Thyroid gland (tissue), 4 donors: Measurements from ENCODE around the gene A2ML1. TPM values are rescaled to one million over a fixed set of nuclear protein-coding genes. Genes with fewer than 3 reads are reported as not detected.

Experiments
- DNase-seq, 2 donors: peaks; one replicate each; pipeline ENCODE4 v3.0.0-alpha.2; 2019
- H3K27ac ChIP-seq, 3 donors: fragments of 200-600 bp; sonication (generic); 1 replicate in 2 of 3; 2 replicates in 1 of 3; pipeline ENCODE4 v1.5.1; 2016 to 2019; ENCODE audit warnings: mild to moderate bottlenecking in 1 of 3, moderate library complexity in 1 of 3
- H3K27me3 ChIP-seq: fragments of 200-600 bp; sonication (generic); one replicate; pipeline ENCODE4 v1.5.1; 2019
- H3K36me3 ChIP-seq, 2 donors: fragments of 200-600 bp; sonication (generic); one replicate each; pipeline ENCODE4 v1.5.1; 2016 to 2019
- H3K4me1 ChIP-seq, 2 donors: fragments of 200-600 bp; sonication (generic); one replicate each; pipeline ENCODE4 v1.5.1; 2017 to 2019
- H3K4me3 ChIP-seq, 3 donors: fragments of 200-600 bp; sonication (generic); replicated peaks in 1 of 3; 1 replicate in 2 of 3; 2 replicates in 1 of 3; pipeline ENCODE4 v1.5.1; 2016; ENCODE audit warnings: mild to moderate bottlenecking in 1 of 3
- H3K9me3 ChIP-seq: fragments of 200-600 bp; sonication (generic); one replicate; pipeline ENCODE4 v1.5.1; 2017
- POLR2A ChIP-seq, 2 donors: fragments of 450-650 bp; IDR thresholded peaks; one replicate each; pipeline ENCODE4 v1.6.1; 2017; ENCODE audit warnings: antibody characterized with exemption in 2 of 2, mild to moderate bottlenecking in 2 of 2, moderate library complexity in 1 of 2
- WGBS, 2 donors: methylation state at CpG; one replicate each; pipeline ENCODE4 v1.1.5; 2017; 5-methylcytosine and 5-hydroxymethylcytosine counted together
- intact Hi-C: fragments of 100-400 bp; cut with DNase I; formaldehyde crosslinking; loops from one replicate; pipeline ENCODE4 v1.15.1; 2023
- total RNA-seq, 4 donors: library from RNA; depleted of rRNA; stranded (reverse); fragments of >200 nt; gene quantifications; one replicate each; pipeline ENCODE4 v1.2.3, GENCODE V29; 2016
- TF ChIP-seq, protein P1 (sequence below), 6 experiments: fragments of 200-600 bp in 3 of 6; fragments of 450-650 bp in 3 of 6; sonication (generic) in 3 of 6; IDR thresholded peaks; one replicate each; pipeline ENCODE4 v1.5.1; 2016 to 2019; ENCODE audit warnings: antibody characterized with exemption in 6 of 6, mild to moderate bottlenecking in 2 of 6, inconsistent platforms in 1 of 6, moderate library complexity in 1 of 6

Gene A2ML1
- total RNA-seq, 4 donors from 2014 or later: 0.22 to 0.27 TPM; not detected in 2

DNA sequence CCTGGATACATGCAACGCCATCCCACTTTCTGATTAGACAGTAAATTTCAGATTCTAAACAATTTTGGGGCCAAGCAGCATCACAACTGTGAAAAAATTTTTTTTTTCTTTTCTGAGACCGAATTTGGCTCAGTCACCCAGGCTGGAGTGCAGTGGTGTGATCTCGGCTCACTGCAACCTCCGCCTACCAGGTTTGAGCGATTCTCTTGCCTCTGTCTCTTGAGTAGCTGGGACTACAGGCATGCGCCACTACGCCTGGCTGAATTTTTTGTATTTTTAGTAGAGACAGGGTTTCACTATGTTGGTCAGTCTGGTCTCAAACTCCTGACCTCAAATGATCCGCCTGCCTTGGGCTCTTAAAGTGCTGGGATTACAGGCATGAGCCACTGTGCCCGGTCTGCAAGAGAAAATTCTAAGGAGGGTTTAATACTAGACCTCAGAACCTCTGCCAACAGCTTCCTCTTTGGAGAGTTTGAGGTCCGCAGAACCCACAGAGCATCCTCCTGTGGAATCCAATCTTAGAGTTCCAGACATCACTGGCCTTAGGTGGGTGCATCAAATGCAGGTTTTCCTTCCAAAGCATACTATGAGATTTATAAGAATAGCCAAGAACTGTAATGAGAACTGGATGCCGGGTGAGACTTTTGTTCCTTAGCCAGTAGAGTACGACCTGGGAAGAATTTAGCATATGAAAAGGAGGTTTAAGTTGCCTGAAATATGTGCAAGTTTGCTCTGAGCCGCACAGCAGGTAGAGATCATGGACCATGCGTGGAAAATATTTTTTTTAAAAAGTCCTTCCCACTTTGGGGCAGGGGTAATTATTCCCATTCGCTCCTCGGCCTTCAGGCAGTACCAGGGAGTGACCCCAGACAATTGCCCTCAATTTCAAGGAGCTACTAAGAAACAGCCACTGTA lies 84.1 kb downstream of the A2ML1 start:
- Histone ChIP-seq H3K4me3 (no peak overlapping the region), H3K4me1 (no peaks in the 10 kb centered on the region), H3K36me3 (no peaks in the 10 kb centered on the region), H3K27me3 (no peaks in the 10 kb centered on the region), H3K9me3 (no peaks in the 10 kb centered on the region), H3K27ac (no peak overlapping the region)
- 65 to 75% methylated on average over 15 to 16 of the region's 16 CpGs for WGBS, 2 donors
- intact Hi-C loops: no loop called here
- TF ChIP-seq, protein P1, sequence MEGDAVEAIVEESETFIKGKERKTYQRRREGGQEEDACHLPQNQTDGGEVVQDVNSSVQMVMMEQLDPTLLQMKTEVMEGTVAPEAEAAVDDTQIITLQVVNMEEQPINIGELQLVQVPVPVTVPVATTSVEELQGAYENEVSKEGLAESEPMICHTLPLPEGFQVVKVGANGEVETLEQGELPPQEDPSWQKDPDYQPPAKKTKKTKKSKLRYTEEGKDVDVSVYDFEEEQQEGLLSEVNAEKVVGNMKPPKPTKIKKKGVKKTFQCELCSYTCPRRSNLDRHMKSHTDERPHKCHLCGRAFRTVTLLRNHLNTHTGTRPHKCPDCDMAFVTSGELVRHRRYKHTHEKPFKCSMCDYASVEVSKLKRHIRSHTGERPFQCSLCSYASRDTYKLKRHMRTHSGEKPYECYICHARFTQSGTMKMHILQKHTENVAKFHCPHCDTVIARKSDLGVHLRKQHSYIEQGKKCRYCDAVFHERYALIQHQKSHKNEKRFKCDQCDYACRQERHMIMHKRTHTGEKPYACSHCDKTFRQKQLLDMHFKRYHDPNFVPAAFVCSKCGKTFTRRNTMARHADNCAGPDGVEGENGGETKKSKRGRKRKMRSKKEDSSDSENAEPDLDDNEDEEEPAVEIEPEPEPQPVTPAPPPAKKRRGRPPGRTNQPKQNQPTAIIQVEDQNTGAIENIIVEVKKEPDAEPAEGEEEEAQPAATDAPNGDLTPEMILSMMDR (IDR thresholded peaks at IDR 0.05): no peak
- TF ChIP-seq POLR2A (IDR thresholded peaks at IDR 0.05): no peak
- peak; percentile 27 to 40 for DNase-seq

DNA sequence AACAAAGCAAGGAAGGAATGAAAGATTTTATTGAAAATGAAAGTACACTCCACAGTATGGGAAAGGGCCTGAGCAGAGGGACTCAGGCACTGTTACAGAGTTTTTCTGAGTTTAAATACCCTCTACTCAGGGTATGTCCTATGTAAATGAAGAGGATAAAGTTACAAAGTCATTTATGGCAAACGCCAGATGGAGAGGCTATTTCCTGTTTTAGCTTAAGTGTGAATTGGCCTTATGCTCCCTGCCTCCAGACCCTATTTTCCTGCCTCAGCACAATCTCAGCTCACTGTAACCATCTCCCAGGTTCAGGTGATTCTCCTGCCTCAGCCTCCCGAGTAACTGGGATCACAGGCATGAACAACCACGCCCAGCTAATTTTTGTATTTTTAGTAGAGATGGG lies 85.1 kb downstream of the A2ML1 start:
- intact Hi-C loops: no loop called here
- Histone ChIP-seq H3K4me3 (no peak overlapping the region), H3K36me3 (no peaks in the 10 kb centered on the region), H3K9me3 (no peaks in the 10 kb centered on the region), H3K27ac (no peak overlapping the region), H3K27me3 (no peaks in the 10 kb centered on the region), H3K4me1 (no peaks in the 10 kb centered on the region)
- TF ChIP-seq POLR2A (IDR thresholded peaks at IDR 0.05): no peak
- TF ChIP-seq, protein P1 (IDR thresholded peaks at IDR 0.05): no peak
- DNase-seq: no peak
- 78 to 89% methylated on average over 3 of the region's 3 CpGs for WGBS, 2 donors

DNA sequence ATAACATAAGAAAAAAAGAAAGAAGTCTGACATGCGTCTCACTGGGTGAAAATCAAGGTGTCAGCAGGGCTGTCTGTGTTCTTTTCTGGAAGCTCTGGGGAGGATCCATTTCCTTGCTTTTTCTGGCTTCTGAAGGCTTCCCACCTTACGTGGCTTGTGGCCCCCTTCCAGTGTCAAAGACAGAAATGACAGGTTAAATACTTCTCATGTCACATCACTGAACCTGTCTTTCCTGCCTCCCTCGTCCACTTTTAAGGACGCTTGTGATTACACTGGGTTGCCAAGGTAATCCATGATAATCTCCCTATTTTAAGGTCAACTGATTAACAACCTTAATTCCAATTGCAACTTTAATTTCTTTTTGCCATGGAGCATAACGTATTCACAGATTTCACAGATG lies 87.3 kb downstream of the A2ML1 start:
- H3K4me3 ChIP-seq: no peak overlapping the region
- WGBS, 2 donors: 92 to 96% methylated on average over 5 of the region's 5 CpGs
- intact Hi-C loops: no loop called here

DNA sequence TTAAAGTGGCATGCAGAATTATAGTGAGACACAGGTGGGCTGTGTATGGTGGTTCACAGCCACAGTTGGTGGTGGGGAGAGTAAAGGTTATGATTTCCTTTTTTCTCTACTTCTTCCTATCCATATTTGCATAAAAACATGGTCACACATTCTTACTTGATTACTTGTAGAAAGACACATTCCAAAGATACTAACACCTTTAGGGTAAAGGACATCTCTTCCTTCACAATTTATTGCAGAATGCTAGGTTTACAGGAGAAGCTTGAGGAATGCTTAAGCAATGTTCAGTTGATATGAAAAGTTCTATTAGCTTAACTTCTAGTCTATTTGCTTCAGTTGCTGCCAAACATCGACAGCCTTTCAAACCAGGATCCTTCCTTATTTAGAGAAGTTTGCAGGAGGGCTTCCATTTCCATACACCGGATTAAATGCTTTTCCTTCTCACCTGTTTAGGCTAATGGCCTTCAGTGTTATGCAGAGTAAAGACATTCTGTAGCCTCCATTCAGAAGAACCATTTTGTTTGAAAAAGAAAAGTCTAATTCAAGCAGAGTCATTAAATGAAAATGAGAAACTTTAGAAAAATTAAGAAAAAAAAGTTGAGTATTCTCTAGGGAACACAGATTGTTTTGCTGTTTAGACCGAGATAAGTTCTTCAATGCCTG lies 89.3 kb downstream of the A2ML1 start:
- Histone ChIP-seq H3K27ac (no peak overlapping the region), H3K36me3 (no peaks in the 10 kb centered on the region), H3K4me1 (peaks cover 16 to 19% of the 10 kb centered on the region in 2 donors), H3K27me3 (no peaks in the 10 kb centered on the region), H3K9me3 (no peaks in the 10 kb centered on the region), H3K4me3 (no peak overlapping the region)
- TF ChIP-seq, protein P1 (IDR thresholded peaks at IDR 0.05): no peak
- TF ChIP-seq POLR2A (IDR thresholded peaks at IDR 0.05): no peak
- 68 to 70% methylated on average over 3 of the region's 3 CpGs for WGBS, 2 donors
- intact Hi-C loops: no loop called here
- DNase-seq: no peak

More for the DNA sequence above, 87.3 kb downstream of the A2ML1 start:
- H3K27ac ChIP-seq: no peak overlapping the region
- no peak for TF ChIP-seq POLR2A (IDR thresholded peaks at IDR 0.05)
- TF ChIP-seq, protein P1 (IDR thresholded peaks at IDR 0.05): no peak
- DNase-seq: no peak
- no peaks in the 10 kb centered on the region for H3K9me3 ChIP-seq
- H3K27me3 ChIP-seq: no peaks in the 10 kb centered on the region
- H3K36me3 ChIP-seq: no peaks in the 10 kb centered on the region
- peaks cover 9 to 10% of the 10 kb centered on the region in 2 donors for H3K4me1 ChIP-seq

DNA sequence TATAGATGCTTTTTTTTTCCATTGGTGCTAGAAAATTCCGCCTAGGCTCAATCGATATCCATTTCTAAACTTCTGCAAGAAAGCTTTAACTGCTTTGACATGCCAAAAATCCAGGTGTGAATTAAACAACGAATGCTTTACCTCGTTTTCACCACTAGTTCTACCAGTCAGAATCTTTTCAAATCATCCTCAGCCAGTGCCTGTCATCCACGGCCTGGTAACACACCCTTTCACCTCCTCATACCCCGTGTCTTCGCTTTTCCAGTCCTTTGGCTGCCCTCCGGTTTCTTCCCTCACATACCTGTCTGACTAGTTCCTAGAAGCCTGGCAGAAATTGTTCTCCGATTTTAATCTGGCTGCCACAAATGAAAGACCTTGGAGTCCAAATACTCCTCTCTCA lies 90.5 kb downstream of the A2ML1 start:
- Histone ChIP-seq H3K4me3 (no peak overlapping the region), H3K4me1 (peaks cover 16 to 19% of the 10 kb centered on the region in 2 donors), H3K27ac (peak overlapping the region in 1 of 3 donors; percentile 69), H3K27me3 (no peaks in the 10 kb centered on the region), H3K36me3 (no peaks in the 10 kb centered on the region), H3K9me3 (no peaks in the 10 kb centered on the region)
- intact Hi-C loops: no loop called here
- TF ChIP-seq, protein P1 (IDR thresholded peaks at IDR 0.05): peak in 2 of 6 experiments; percentile 20 to 33
- TF ChIP-seq POLR2A (IDR thresholded peaks at IDR 0.05): no peak
- peak; percentile 45 to 55 for DNase-seq
- WGBS, 2 donors: 28 to 29% methylated on average over 9 of the region's 9 CpGs
